ENCODE data around the gene EPHA6.

Gene EPHA6

DNA sequence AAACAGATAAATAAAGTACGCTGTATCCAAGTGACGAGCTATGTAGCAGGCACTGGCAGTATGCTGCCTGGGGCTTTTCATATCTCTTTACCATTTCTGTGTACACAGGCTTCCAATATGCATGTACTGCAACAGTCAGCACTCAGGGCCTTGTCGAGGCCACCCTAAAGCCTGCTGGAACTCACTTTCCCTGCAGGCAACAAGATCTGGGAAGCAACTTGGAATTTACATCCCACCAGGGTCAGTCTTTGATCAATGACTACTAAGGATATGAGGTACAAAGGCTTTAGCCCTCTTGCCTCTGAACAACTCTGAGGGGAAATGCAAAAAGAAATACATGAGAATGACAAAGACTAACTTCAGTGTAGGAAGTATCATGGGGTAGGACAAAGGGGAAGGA, 848.4 kb downstream of the EPHA6 start:
- DNase-seq: no peak

DNA sequence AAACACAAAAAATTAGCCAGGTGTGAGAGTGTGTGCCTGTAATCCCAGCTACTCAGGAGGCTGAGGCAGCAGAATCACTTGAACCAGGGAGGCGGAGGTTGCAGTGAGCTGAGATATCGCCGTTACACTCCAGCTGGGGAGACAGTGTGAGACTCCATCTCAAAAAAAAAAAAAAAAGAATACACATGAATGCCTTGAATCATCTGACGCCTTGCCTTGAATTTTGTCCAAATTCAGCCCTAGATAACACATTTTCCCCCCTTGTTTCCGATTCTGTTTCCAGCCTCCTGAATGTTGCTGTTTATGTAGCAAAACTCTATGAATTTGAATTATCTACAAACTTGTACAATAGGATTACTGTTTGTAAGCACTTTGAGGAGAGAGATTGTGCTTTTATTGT, 851.5 kb downstream of the EPHA6 start:
- no peak for DNase-seq

DNA sequence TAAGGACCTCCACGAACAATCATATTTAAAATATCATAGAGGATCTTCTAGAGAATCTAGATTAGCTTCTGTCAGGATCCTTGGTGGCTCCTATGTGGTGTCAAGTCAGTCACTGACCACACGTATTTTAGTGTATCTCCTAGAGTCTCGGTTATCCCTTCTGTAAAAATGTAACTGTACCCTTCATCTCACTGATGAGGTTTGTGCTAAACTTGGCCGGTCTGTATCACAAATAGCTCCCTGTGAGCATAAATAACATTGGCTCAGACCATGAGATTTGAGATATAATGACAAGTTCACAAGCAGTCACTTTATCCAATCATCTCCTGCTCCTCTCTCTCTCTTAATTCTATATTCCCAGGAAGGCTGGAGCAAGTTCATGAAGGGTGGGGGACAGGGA, 856.6 kb downstream of the EPHA6 start:
- no peak for DNase-seq

DNA sequence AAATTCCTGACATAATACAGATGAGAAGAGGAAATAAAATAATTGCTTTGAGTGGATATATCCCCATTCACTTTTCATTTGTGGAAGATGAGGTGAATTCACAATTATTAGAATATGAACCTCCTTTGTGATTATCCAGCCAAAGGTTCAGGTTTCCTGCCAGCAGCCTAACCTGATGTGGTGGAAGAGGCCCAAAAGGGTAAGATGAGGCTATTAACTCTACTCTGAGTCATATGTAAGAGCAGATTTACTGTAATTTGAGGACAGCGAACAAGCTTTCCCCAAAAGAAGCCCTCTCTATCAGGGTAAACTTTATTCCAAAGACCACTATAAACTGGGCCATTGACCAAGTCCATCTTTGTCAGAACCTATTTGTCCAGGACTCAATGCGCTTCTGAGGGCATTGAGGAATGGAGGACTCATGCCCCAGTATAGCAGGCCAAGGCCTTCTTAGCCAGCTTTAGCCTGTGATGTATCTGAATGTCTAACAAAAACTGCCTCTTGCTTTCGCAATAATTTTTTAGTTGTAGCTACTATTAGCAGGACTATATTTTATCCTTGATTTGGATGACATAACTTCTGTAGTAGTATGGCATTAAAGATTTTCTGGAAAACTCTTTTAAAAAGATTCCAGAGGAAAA, 859.1 kb downstream of the EPHA6 start:
- DNase-seq: no peak

DNA sequence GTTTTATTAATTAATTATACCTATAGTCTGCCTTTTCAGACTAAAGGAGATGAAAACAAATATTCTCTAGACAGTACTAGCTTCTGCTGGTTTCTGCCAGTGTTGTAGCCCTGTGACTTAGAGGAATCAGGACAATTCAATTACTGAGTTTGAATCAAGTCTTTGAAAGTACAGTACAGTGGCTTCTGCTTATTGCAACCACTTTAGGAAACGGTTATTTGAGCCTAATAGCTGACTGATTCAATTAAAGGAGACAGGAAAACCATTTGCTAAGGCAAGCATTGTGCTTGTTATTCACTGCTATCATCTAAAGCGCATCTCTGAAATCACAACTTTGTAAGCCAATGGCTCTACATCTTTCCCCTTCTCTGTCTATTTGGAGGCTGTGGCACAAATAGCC, 860.1 kb downstream of the EPHA6 start:
- no peak for DNase-seq

DNA sequence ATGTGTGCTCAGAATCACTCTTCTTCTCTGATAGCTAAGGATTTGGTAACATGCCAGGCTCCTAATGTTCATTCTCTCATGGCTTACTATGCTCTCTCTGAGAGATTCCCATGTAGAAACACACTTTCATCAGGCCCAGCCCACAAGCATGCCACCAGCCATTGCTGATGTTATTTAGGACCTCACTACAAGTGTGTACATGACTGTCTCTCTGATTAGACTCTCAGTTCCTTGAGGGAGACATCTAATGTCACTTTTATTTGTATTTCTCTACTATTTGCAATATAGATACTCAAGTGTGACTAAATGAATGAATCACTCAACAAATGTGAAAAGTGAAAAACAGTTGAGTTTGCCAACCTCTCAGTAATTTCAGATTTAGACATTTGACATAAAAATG, 865.8 kb downstream of the EPHA6 start:
- DNase-seq: no peak

DNA sequence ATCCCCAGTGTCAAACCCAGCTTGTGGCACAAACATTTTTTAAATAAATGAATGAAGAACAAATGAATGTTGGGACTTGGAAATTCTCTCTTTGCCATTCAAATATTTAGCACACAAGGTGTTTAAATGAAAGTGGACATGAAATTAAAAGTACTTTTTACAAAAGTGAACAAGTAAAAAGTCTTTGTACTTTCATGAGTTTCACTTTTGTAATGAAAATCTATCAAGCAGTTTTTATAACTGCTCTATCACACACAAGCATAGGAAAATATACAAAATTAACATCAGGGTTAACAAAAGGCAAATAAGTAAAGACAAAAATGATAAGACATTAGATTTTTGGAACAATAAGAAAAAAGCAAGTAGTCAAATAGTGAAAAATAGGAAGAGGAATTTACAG, 866.3 kb downstream of the EPHA6 start:
- no peak for DNase-seq

DNA sequence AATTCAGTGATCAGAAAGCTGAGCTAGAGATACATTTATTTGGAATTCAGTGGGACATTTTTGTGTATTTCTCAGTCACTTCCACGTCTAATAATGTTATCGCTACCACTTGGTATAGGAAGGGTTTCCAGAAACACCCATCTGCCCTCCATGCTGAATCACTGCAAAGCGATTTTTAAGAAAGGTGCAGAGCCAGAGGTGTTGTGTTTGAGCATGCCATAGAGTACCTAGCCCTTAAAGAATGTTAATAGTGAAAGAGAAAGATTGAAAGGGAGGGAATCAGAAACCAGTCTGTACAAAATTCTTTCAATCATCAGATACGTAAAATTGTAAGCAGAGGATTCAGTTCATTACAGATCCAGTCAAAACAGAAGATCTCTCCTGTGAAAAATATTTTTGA, 870.1 kb downstream of the EPHA6 start:
- no peak for DNase-seq

DNA sequence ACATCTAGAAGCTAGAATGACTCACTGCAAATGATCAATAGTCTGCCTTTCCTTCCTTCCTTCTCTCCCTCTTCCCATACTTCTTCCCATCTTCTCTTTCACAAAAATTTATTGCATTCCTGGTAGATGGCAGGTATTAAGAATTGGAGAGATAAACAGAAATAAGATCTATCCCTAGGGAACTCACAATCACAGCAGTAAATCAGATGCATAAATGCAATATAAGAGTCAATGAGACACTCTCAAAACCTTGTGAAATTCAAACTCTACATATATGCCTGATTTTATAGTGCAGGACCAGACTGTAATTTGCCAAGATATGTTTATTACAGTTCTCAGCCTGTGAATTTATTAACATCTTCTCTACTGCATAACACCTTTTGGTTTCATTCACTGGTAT, 871.9 kb downstream of the EPHA6 start:
- DNase-seq: no peak

DNA sequence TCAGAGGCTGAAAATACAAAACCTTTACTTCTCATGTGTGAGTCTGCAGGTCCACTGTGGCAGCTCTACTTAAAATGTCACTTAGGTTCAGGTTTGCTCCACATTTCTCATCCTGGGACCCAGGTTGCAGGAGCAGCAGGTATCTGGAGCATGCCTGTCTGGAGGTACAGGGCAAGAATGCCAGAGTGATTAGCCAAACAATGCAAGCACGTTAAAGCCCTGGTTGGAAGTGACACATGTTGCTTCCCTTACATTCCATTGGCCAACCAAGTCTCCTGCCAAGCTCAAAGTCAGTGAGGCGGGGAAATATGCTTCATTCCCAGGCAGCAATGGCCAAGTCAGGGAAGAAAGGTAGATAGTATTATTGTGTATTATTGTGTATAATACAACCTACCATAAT, 873.3 kb downstream of the EPHA6 start:
- DNase-seq: no peak

DNA sequence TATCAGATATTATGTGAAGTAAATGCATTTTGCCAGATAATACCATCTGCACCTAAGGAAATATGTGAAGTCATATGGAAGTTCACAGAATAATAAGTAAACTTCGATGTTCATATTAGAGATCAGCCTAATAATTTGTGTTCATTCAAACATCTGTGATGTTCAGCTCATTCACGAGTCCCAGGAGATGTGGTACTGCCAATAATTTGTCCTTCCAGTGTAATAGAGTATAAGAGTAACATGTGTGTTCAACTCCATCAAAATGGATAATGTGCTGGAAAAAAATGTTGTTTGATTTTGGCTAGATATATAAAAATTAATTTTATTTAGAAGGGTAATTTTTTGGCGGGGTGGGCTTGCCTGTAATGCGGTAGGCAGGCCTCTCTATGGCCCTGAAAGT, 874.7 kb downstream of the EPHA6 start:
- DNase-seq: no peak

DNA sequence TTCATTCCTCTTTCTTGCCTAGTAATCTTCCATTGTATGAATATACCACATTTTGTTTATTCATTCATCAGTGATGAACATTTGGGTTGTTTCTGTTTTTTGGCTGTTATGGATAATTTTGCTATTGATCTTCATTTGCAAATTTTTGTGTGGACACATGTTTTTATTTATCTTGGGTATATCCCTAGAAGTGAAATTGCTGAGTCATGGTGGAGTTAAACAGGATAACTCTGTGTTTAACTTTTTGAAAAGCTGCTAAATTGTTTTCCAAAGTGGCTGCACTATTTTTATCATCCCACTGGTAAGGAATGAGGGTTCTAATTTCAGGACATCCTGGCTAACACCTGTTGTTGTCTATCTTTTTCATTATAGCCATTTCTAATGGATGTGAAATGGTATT, 875.6 kb downstream of the EPHA6 start:
- DNase-seq: no peak

DNA sequence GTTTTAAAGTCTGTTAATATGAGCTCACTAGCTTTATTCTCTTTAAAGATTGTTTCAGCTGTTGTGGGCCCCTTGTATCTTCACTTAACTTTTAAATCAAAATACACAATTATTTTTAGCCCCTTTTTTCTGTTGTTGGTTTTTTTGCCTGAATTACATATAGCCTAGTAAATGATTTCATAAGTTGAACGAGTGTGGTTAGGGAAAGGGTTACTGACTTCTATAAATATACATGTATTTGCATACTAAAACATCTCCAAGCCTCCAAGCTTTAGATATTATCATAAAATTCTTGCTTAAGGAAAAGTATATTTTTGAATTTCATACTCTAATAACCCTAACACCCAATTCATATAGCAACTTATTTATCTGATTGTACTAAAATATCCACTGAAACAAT, 877.0 kb downstream of the EPHA6 start:
- no peak for DNase-seq

DNA sequence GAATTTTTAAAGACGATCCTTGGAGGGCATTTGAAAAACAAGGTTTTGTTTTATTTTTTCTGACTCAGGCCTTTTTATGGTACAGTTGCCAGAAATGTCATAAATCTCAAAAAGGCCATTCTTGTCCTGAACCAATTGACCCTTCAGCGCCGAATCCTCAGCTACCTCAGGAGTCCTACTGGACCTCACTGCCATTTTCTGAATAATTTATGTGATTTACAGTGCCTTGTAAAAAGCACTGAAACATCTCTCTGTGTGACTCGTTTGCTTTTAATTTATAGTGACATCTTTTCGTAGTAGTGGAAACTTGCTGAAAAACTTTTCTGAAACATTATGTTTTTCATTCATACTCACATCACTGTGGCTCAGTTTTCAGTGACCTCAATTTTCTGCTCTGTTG, 878.0 kb downstream of the EPHA6 start:
- DNase-seq: no peak

DNA sequence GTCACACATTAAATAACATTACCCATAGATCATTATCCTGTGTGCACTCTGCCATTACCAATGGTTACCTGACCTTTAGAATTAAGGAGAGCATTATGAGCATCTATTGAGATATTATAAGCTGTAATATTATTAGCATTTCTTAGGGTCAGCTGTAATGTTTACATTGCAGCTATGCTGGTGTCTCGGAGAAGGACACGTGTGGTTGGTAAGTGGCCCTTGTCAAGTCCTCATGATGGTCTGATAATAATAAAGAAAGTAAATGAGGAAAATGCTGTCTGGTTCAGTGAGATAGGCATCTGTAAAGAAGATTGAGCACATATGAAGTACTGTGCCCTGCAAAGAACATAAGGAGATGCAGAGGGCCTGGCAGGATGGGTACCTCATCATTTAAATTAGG, 878.4 kb downstream of the EPHA6 start:
- no peak for DNase-seq

DNA sequence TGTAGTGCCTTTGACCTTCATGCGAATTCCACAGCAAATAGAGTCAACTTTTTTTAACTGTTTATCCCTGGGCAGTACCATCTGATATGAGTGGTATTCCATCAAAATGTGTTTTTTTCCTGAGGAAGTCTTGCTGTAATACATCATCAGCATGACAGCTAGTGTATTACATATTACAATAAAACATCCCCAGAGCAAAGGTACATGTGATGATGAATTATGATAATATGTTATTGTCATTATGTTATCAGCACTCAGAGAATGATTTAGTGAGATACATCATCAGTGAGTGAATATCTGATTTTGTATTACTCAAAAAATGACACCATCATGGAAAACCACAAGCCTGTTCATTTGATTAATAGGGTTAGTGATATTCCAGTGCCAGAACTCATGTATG, 880.5 kb downstream of the EPHA6 start:
- no peak for DNase-seq

DNA sequence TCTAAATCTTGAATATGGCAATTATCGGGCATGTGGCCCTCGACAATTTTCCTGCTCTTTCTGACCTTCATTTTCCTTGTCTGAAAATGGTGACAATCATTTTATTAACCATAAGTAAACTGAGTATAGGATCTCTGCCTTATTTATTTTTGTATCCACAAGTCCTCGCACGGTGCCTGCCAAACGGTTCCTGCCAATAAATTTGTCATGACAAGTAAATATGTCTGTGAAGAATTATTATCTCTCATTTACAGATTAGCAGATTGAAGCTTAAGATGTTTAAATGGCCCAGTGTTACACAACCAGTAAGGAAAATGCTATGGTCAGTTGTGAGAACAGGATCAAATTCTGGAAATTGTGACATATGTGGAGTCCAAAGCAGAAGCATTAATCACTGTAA, 884.3 kb downstream of the EPHA6 start:
- no peak for DNase-seq

DNA sequence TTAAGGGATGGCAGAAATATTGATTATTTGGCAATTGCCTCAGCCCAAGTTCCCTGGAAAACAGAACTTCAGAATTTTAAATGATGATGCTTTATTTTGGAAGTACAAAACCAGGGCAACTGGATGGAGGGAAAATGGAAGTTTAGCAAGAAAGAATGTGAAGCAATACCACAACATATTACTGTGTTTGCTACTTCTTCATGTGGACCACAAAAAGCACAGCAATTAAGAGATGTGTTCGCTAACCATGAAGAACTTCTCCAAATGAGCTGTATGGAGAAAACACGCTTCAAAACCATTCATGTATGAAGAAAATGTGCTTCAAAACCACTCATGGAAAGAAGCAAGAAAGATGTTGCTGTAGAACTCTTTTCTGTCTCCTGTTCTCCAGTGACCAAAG, 885.5 kb downstream of the EPHA6 start:
- DNase-seq: no peak

DNA sequence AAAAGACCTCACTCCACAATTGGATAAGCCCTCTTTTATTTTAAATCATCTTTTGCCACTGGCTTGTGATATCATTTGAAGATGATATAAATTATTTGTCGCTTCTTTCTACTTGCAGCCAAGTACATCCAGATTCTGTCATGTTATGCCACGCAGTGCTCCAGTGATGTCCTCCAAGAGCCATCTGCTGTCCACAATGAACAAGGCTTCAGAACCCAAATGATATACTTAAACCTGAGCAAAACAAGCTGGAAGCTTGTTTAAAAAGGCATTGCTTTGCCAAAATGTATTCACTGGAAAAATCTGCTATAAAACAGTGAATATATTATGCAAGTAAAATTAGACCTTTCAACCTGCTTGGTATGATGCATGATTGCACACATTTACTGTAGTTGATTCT, 891.4 kb downstream of the EPHA6 start:
- DNase-seq: no peak

DNA sequence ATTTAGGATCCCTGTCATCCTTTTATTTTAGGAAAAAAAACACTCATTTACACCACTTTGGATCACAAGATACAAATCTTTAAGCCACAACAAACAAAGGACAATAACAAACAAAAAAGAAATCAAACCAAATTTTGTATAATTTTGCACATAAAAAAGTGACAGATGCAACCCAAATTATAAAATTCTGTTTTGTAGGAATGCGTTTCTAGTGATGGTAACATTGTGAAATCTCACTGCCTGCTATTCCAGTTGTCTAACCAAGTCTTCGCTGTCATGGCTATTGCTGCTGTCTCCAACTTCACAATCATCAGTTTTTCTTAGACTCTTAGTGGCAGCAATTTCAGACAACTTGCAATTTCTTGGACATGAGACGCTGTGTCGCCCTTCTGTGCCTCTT, 891.8 kb downstream of the EPHA6 start:
- no peak for DNase-seq

DNA sequence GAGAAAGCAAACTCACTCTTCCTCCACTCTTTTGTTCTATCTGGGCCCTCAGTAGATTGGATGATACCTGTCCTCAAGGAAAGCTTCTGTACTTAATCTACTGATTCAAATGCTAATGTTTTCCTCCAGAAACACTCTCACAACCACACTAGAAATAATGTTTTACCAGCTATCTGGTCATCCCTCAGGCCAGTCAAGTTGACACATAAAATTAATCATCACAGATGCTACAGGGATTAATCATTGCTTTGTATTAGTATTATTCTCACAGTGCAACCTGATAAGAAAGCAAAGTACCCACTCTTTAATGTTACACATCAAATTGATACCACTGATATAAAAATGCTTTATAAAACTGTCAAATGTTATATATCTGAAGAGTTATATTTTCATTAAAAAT, 897.3 kb downstream of the EPHA6 start:
- DNase-seq: no peak

DNA sequence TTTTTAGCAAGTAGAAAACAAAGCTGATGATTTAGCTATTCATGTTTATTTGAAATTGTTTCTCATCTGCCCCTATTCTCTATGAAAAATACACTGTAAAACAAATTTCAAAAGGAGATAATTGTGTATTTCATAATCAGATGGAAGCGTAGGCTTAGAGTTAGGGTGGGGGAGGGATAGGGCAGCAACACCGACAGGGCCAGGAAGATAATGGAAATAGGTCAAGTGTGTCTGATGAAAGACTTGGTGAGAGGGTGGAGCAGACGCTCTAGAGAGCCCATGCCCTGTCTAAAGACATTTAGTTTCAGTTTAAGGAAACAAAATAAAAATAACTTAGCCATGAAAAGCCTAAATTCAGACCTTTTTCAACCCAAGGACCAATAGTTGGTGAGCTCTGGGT, 898.5 kb downstream of the EPHA6 start:
- DNase-seq: no peak

DNA sequence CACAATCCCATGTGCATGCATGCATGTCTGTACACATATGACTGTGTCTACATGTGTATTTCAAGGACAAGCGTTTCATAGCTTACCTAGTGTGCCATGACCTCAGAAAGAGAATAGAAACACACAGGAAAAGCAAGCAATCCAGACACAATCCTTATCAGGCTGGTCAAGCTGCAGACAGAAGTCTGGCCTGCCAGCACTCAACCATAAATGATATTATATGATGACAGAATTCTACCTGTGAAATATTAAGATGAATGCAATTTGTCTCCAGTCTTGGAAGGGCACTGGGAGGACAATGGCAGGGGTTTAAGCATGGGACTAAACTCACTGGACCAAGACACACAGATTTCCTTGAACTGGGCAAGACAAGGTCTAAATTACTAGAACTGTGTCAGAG, 899.2 kb downstream of the EPHA6 start:
- no peak for DNase-seq

DNA sequence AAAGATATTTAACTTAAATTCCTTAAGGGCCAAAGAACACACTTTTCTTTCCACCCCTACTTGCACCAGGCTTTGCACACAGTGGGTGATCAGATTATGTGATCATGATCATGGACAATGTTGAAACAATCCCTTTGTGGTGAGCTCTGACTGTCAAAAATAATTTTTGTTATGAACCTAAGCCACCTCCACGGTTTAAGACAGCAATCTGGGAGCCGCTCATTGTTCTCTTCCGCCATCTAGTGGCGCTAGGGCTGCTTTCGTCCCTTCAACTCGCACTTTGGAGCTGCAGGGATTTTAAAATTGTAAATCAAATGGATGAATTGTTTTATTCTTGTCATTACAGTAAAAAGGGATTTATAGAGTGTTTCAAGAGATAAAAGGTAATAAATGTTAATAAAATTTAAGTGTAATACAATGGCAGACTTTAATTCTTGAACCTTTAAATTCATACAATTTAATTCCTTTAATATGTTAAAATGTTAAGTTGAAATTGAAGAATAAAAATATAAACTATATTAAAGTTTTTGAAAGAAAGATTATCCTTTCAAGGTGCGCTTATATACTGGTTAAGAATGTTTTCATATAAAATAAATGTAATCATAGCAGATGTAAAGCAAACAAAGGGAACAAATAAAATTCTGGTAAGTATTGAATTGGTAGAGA, 904.9 kb downstream of the EPHA6 start:
- DNase-seq: peak; percentile 17

DNA sequence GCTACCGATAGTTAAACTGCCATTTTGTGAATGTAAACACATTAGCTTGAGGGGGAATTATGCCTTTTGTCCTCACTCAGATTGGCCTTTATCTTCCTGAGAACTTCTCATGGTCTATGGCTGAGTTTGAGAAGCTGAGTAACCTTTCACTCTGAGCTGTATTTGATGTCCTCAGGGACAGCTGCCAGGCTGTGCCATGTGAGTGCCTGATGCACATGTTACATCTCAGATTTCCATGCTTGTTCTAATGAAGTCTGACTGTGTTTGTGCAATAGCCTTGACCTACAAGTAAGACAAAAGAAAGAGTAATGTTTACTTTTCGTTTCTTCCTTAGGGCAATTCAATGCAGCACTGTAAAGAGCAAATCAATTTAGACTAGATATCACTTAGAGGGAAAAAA, 906.0 kb downstream of the EPHA6 start:
- no peak for DNase-seq
